GM18526 (cell line): ENCODE measurements around the gene CALB2.

Experiments used
- POLR2A ChIP-seq: IDR thresholded peaks from 3 replicates; pipeline ENCODE4 v1.6.1; 2011; ENCODE audit not compliant: insufficient read length; ENCODE audit errors: extremely low read depth

The CALB2 gene, protein sequence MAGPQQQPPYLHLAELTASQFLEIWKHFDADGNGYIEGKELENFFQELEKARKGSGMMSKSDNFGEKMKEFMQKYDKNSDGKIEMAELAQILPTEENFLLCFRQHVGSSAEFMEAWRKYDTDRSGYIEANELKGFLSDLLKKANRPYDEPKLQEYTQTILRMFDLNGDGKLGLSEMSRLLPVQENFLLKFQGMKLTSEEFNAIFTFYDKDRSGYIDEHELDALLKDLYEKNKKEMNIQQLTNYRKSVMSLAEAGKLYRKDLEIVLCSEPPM

DNA sequence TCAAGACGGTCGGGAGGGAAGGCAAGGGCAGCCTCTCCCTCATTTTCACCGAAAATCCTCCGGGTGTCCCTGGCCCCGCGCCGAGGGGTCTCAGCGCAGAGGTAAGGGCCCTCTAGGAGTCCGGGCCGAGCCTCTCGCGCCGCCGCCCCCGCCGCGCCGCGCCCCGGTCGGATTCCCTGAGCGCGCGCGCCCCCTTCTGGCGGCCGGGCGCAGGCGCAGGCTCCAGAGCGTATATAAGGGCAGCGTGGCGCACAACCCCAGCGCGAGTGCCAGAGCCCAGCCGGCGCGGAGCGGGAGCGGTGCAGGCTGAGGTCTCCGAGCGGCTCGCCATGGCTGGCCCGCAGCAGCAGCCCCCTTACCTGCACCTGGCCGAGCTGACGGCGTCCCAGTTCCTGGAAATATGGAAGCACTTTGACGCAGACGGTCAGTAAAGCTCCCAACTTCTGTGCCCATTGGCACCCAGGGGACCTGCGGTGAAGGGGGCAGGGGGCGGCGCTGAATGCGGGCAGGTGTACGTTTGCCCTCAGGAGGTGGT lies at the start of gene CALB2:
Gene CALB2, plus strand, starts transcription at position 260 of the 535 bp plus-strand sequence. Its CDS starts 70 bp downstream, at position 330.
- TF ChIP-seq POLR2A, result no peak

DNA sequence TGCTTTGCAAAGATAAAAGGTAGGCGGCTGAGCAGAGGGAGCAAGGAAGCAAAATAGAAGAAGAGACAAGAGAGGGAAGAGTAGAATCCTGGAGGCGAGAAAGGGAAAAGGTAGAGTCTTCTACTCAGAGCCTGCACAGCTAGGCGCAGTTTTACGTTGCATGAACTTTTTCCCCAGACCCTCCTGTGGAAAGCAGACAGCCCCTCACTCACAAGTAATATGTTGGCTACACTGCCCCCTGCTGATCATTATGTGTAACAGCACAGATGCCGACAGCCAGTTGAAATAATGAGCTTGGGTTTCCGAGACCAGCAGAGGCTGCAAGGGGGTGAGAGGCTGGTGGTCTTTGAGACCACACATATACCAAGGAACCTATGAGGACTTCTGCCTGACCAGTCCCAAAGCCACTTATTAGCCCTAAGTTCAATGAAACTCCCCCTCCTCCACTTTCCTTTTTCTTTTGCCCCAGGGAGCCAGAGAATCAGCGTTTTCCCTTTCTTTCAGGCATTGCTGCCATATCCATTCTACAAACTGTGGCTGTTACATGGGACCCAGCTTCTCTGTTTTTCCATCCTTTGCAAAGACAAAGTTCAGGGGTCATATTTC lies 46.9 kb upstream of the CALB2 start:
- no peak for TF ChIP-seq POLR2A

- no peak for TF ChIP-seq POLR2A
These were observed 43.3 kb upstream of the CALB2 start for GRCh38 chr16:71315269-71315668.

- no peak for TF ChIP-seq POLR2A
These were observed 38.5 kb upstream of the CALB2 start for GRCh38 chr16:71319999-71320398.

DNA sequence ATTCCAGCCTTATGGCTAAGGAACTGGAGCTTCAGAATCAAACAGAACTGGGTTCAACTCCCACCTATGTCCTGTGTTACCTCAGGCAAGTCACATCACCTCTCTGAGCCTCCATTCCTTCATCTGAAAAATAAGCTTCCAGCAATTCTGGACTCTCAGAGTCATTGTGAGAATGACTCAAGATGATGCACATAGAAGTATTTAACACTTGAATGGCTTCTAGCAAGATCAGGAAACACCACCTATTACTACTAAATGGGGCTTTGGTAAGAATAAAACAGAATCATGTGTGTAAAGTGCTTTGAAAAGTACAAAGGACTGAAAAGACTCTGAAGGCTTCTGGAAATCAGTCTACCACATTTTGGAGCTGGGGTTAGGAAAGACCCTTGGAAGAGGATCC lies 30.8 kb upstream of the CALB2 start:
- TF ChIP-seq POLR2A, result no peak

DNA sequence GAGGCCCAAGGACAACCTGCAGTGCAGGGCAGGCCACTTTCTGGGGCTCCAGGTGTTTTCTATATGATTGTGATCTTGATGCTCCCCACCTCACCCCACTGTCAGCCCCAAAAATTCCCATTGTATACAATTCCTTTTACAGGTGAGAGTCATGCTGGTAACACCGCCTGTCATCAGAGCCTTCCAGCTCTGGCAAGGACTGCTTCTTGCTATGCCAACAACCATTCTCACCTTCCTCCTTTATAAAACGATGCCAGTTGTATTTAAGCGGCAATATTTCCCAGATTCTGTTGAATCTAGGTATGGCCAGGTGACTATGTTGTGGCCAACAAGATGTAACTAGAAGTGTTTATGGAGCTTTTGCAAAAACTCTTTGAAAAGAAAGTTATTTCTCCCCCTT lies 30.4 kb upstream of the CALB2 start:
- TF ChIP-seq POLR2A, result no peak

DNA sequence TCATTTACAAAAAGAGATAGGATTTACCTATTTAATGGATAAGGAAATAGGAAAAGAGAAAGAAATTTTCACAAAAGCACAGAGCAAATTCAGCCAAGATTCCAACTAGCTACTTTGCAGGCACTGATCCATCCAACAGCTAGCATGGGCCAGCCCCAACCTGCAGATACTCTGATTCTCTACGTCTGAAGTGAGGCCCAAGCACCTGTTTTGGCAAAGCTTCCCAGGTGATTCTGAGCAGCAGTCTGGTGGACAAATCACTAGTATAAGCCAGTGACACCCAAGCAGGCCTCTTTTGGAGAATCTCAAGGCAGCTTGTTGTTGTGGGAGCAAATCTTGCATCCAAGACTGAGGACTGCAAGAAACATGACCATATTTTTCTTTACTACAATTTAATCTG lies 20.9 kb upstream of the CALB2 start:
- TF ChIP-seq POLR2A, result no peak

- no peak for TF ChIP-seq POLR2A
These were observed 20.3 kb upstream of the CALB2 start for GRCh38 chr16:71338193-71338592.

GRCh38 chr16:71338632-71339031 lies 19.9 kb upstream of the CALB2 start:
- no peak for TF ChIP-seq POLR2A

GRCh38 chr16:71339236-71340171 lies 19.0 kb upstream of the CALB2 start:
- no peak for TF ChIP-seq POLR2A

DNA sequence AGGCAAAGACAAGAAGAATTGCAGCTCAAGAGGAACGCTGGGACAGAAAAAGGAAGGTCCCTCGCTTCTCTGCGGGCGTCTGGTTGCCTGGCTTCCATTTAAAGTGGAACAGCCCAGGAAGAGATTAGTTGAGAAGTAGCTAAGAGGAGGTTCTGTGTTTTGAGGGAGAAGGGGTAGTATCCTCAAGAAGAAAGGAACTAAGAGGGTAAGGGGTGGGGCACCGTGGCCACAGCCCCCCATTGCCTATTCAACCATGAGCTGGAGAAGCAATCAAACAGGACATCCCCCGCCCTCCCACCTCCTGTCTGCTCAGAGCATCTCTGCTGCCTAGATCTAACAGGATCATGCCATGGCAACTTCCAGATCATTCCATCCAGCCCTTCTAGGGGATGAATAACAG lies 18.1 kb upstream of the CALB2 start:
- no peak for TF ChIP-seq POLR2A

DNA sequence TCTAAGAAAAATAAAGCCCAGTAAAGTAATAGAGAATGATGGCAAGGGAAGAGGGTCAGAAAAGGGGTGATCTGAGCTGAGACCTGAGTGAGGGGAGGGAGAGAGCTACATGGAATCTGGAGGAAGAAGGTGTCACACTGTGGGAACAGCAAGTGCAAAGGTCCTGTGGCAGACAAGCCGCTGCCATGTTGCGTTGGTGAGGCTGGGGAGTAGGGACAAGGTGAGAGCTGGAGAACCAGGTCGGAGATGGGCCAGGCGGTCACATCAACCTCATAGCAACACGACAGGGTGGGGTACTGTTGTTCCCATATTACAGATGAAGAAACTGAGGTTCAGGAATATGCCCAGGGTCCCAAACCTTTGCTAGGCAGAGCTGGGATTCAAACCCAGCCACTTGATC lies 16.6 kb upstream of the CALB2 start:
- TF ChIP-seq POLR2A, result no peak

GRCh38 chr16:71343078-71343477 lies 15.4 kb upstream of the CALB2 start:
- TF ChIP-seq POLR2A, result no peak

GRCh38 chr16:71344315-71344905 lies 14.1 kb upstream of the CALB2 start:
- TF ChIP-seq POLR2A, result no peak

GRCh38 chr16:71345031-71345430 lies 13.5 kb upstream of the CALB2 start:
- no peak for TF ChIP-seq POLR2A
